Heart left ventricle (tissue), 16 donors: ENCODE data around the gene BFSP2. TPM values are rescaled to one million over a fixed set of nuclear protein-coding genes. Genes with fewer than 3 reads are reported as not detected.

Experiments
- ATAC-seq, 4 donors: fragments of 200-7000 bp; cut with Tn5 transposase; one replicate each; pipeline ENCODE4 v1.9.1; 2020 to 2022; ENCODE audit warnings: moderate library complexity in 4 of 4, mild to moderate bottlenecking in 3 of 4, moderate number of reproducible peaks in 1 of 4
- DNase-seq, 5 donors: peaks; one replicate each; pipeline ENCODE4 v3.0.0-alpha.2; 2020
- H3K27ac ChIP-seq, 12 donors: fragments of 200-600 bp; sonication (generic) in 4 of 12; one replicate each; pipeline versions ENCODE4 v1.5.0 to v1.8.0; 2016 to 2022; ENCODE audit warnings: mild to moderate bottlenecking in 2 of 12
- H3K27me3 ChIP-seq, 9 donors: fragments of 200-600 bp; sonication (generic) in 2 of 9; one replicate each; pipeline versions ENCODE4 v1.5.1 to v1.8.0; 2016 to 2022; ENCODE audit warnings: mild to moderate bottlenecking in 3 of 9
- H3K36me3 ChIP-seq, 9 donors: fragments of 200-600 bp; sonication (generic) in 2 of 9; one replicate each; pipeline versions ENCODE4 v1.5.0 to v1.8.0; 2018 to 2022; ENCODE audit warnings: mild to moderate bottlenecking in 2 of 9
- H3K4me1 ChIP-seq, 12 donors: fragments of 200-600 bp; sonication (generic) in 4 of 12; one replicate each; pipeline versions ENCODE4 v1.5.0 to v1.8.0; 2016 to 2022; ENCODE audit warnings: mild to moderate bottlenecking in 3 of 12
- H3K4me3 ChIP-seq, 12 donors: fragments of 200-600 bp; sonication (generic) in 4 of 12; one replicate each; pipeline versions ENCODE4 v1.5.0 to v1.8.0; 2017 to 2022; ENCODE audit warnings: mild to moderate bottlenecking in 9 of 12, moderate library complexity in 4 of 12
- H3K9me3 ChIP-seq, 12 donors: fragments of 200-600 bp; sonication (generic) in 4 of 12; one replicate each; pipeline versions ENCODE4 v1.5.0 to v1.8.0; 2016 to 2022; ENCODE audit warnings: mild to moderate bottlenecking in 1 of 12
- POLR2A ChIP-seq, 2 donors: fragments of 450-650 bp; IDR thresholded peaks; one replicate each; pipeline ENCODE4 v1.6.1; 2017; ENCODE audit warnings: antibody characterized with exemption in 2 of 2, mild to moderate bottlenecking in 2 of 2, moderate library complexity in 2 of 2
- WGBS, 4 donors: extraction: QIAGEN DNeasy Blood & Tissue Kit in 2 of 4; methylation state at CpG; one replicate each; pipeline versions ENCODE4 v1.1.5 to v1.1.7; 2013 to 2018; 5-methylcytosine and 5-hydroxymethylcytosine counted together
- intact Hi-C, 10 donors: fragments of 100-400 bp; cut with DNase I; formaldehyde crosslinking; loops; one replicate each; pipeline versions ENCODE4 v1.11.1 to v1.14.2; 2022
- polyA plus RNA-seq, 2 donors: library from polyadenylated mRNA; stranded (reverse); fragments of 200-250 nt; gene quantifications; one replicate each; pipeline ENCODE4 v1.2.3, GENCODE V29; 2013
- total RNA-seq, 9 donors: library from RNA; depleted of rRNA in 2 of 9; stranded (reverse); fragments of >200 nt in 2 of 9; fragmentation: NEBNext Ultra II Directional in 3 of 9; extraction: Animal tissue kit (Norgen Biotek cat#: 25700) in 3 of 9; gene quantifications; one replicate each; pipeline versions ENCODE4 v1.1.0 to v1.2.4, GENCODE V29; 2016 to 2023
- TF ChIP-seq, protein P1 (sequence below), 12 donors: fragments of 200-600 bp; sonication (generic) in 4 of 12; IDR thresholded peaks; one replicate each; pipeline versions ENCODE4 v1.5.0 to v1.8.0; 2018 to 2022; ENCODE audit warnings: antibody characterized with exemption in 12 of 12, mild to moderate bottlenecking in 5 of 12
- donor health status: ischemic (EF 13 %, LVEDD 7.1; RV severe dilation, severe dysfunction).
- donor health status: healthy with polysubstance abuse.
- donor health status: DM: no; HTN: yes; CAD: no.
- donor health status: DM: no; HTN: no; CAD: no.
- donor health status: ischemic (EF 25% LVEDD 6.9; RV normal size, moderate dysfunction).
- donor health status: ischemic (EF 25% LVEDD 5.7; RV mildly dilated, moderate dysfunction).
- donor health status: healthy.
- donor health status: DM: yes; HTN: yes; CAD: no.
- donor health status: ischemic (EF 35%, LVEDD 5.7; RV mildly dilated, moderate dysfunction).
- donor health status: nonischemic (EF 11% LVEDD 7.7; RV severe dilation, severe dysfunction).
- donor health status: DM: yes; HTN: yes; CAD: no.
- donor health status: PGD.
- donor health status: ischemic (EF 29% LVEDD 5.4; RV normal size, mild dysfunction).
- donor health status: nonischemic (EF 23%, LVEDD 6.1; RV moderate dilation, normal function).

Gene BFSP2
- total and polyA plus RNA-seq, 11 donors: not detected

DNA sequence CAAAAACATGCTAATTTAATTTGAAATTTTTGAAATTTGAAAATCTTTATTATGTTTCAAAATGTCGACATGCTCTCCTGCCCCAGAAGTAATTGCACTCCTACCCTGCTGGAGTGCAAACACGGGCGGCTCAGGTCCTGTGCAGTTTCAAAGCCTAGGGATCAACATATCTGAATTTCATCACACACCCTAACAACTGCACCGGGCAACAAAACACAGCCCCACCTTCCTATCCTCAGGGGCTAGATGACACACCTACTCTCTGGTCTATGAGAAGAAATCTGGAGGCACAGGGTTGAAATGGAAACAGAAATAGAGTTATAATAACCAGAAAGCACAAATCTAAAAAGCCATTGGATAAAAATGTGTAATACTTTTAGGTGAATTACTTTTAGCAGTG, 61.4 kb downstream of the BFSP2 start:
- DNase-seq (no peak), ATAC-seq (peak in 1 of 4 donors; percentile 38)
- intact Hi-C loops: loop anchor here in 4 of 10 donors (10.0 kb wide), 1 partner anchor 114 kb away; the partner anchor contains the start of gene CDV3 (in 4 of the 4)
- Histone ChIP-seq H3K4me1 (peaks cover 0 to 15% (median 4%) of the 10 kb centered on the region in 12 donors), H3K27me3 (no peaks in the 10 kb centered on the region), H3K27ac (no peak overlapping the region), H3K4me3 (no peak overlapping the region), H3K36me3 (no peaks in the 10 kb centered on the region), H3K9me3 (no peaks in the 10 kb centered on the region)
- 65 to 68% (median 66%) methylated on average over 4 of the region's 4 CpGs for WGBS, 4 donors
- TF ChIP-seq POLR2A (IDR thresholded peaks at IDR 0.05): no peak
- TF ChIP-seq, protein P1, sequence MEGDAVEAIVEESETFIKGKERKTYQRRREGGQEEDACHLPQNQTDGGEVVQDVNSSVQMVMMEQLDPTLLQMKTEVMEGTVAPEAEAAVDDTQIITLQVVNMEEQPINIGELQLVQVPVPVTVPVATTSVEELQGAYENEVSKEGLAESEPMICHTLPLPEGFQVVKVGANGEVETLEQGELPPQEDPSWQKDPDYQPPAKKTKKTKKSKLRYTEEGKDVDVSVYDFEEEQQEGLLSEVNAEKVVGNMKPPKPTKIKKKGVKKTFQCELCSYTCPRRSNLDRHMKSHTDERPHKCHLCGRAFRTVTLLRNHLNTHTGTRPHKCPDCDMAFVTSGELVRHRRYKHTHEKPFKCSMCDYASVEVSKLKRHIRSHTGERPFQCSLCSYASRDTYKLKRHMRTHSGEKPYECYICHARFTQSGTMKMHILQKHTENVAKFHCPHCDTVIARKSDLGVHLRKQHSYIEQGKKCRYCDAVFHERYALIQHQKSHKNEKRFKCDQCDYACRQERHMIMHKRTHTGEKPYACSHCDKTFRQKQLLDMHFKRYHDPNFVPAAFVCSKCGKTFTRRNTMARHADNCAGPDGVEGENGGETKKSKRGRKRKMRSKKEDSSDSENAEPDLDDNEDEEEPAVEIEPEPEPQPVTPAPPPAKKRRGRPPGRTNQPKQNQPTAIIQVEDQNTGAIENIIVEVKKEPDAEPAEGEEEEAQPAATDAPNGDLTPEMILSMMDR (IDR thresholded peaks at IDR 0.05): no peak

DNA sequence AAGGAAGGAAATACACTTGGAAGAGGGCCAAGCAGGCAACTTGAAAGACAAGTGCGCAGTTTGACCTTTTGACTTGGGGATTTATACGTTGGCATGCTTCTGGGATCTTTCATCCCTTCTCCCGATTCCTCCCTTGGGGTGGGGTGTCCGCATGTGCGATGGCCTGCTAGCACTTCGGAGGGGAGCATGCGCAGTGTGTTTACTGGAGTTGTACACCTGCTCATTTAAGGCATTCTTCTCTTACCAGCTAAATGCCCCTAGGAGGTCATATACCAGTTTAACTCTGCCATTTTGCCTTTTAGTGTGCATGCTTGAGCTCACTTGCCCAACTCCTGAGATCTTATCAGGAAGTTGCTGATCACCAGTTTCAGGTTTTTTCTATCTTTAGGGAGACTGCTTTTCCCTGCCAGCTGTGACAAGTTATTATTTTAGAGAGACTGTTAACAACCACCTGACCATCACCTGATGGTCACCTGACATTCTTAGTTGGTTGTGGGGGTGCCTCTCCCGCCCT, 63.5 kb downstream of the BFSP2 start:
- Histone ChIP-seq H3K4me1 (peaks cover 0 to 15% (median 4%) of the 10 kb centered on the region in 12 donors), H3K9me3 (no peaks in the 10 kb centered on the region), H3K27ac (no peak overlapping the region), H3K4me3 (no peak overlapping the region), H3K27me3 (no peaks in the 10 kb centered on the region), H3K36me3 (no peaks in the 10 kb centered on the region)
- TF ChIP-seq POLR2A (IDR thresholded peaks at IDR 0.05): no peak
- TF ChIP-seq, protein P1 (IDR thresholded peaks at IDR 0.05): no peak
- WGBS, 4 donors: 66 to 75% (median 69%) methylated on average over 8 of the region's 8 CpGs
- intact Hi-C loops: loop anchor here in 4 of 10 donors (10.0 kb wide), 1 partner anchor 111 kb away; the partner anchor contains the start of gene CDV3 (in 4 of the 4)
- DNase-seq (no peak), ATAC-seq (no peak)

GRCh38 chr3:133464573-133464972, 64.7 kb downstream of the BFSP2 start:
- H3K27me3 ChIP-seq: no peaks in the 10 kb centered on the region
- DNase-seq (no peak), ATAC-seq (no peak)
- no peak overlapping the region for H3K4me3 ChIP-seq
- peaks cover 0 to 23% (median 8%) of the 10 kb centered on the region in 12 donors for H3K4me1 ChIP-seq
- H3K36me3 ChIP-seq: no peaks in the 10 kb centered on the region
- WGBS, 4 donors: 71 to 91% (median 89%) methylated on average over 1 of the region's 1 CpG
- H3K27ac ChIP-seq: no peak overlapping the region
- H3K9me3 ChIP-seq: no peaks in the 10 kb centered on the region
- intact Hi-C loops: loop anchor here in 4 of 10 donors (10.0 kb wide), 1 partner anchor 110 kb away; the partner anchor contains the start of gene CDV3 (in 4 of the 4)
- TF ChIP-seq POLR2A (IDR thresholded peaks at IDR 0.05): no peak
- TF ChIP-seq, protein P1 (IDR thresholded peaks at IDR 0.05): peak in 6 of 12 donors; percentile 9 to 34 (median 22)

DNA sequence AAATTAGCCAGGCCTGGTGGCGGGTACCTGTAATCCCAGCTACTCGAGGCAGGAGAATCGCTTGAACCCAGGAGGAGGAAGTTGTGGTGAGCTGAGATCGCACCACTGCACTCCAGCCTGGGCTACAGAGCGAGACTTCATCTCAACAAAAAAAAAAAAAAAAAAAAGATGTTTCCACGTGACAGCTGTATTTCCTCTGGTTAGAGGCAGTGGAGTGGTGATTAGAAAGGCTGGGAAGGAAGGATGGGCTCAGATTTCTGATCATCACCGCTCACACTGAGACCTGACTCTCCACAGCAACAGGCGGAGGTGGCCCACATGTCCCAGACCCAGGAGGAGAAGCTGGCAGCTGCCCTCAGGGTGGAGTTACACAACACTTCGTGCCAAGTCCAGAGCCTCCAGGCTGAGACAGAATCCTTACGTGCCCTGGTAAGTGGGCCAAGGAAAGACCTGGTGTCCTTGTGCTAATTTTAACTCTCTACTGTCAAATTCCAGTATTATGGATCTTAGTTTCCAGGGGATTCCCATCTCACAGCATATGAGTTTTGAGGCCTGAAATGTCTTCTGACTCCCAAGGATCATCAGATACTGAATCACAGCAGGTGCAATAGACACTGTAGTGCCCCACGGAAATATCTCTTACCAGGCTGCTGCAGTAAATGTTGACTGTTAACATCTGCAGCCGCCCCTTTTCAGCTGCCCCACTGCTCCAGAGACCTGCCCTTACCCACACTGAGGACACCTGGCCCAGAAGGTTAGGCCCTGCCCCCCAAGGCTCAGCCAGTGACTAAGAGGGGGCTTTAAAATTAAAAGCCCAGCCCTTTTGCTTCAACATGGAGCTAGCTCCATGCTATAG, 66.9 kb downstream of the BFSP2 start:
- Histone ChIP-seq H3K9me3 (no peaks in the 10 kb centered on the region), H3K27ac (no peak overlapping the region), H3K36me3 (no peaks in the 10 kb centered on the region), H3K4me1 (peaks cover 0 to 16% (median 4%) of the 10 kb centered on the region in 12 donors), H3K27me3 (no peaks in the 10 kb centered on the region), H3K4me3 (no peak overlapping the region)
- DNase-seq (peak in 1 of 5 donors; percentile 40), ATAC-seq (peak in 2 of 4 donors; percentile 37 to 41)
- 69 to 72% (median 70%) methylated on average over 12 of the region's 12 CpGs for WGBS, 4 donors
- intact Hi-C loops: loop anchor here in 4 of 10 donors (10.0 kb wide), 1 partner anchor 108 kb away; the partner anchor contains the start of gene CDV3 (in 4 of the 4)
- TF ChIP-seq POLR2A (IDR thresholded peaks at IDR 0.05): no peak
- TF ChIP-seq, protein P1 (IDR thresholded peaks at IDR 0.05): no peak
